Activated CD8-positive, alpha-beta memory T cell treated with anti-CD3 and anti-CD28 coated beads for 24 hours (primary cell): ENCODE measurements around the gene EDEM1.

ENCODE experiments used
- DNase-seq: peaks from one replicate; pipeline ENCODE4 v3.0.0-alpha.2; 2020

Gene EDEM1

DNA sequence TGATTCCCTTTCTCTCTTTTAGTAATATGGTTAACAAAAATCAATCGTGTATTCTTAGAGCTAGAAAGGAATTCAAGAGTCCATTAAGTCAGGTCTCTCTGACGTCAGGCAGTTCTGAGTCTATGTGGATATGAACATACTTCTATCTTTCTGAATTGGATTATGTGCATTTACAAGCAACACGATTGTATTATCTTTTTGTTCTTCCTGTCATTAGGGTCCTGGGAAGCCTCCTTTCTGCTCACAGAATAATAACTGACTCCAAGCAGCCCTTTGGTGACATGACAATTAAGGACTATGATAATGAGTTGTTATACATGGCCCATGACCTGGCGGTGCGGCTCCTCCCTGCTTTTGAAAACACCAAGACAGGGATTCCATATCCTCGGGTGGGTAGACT is 14.0 kb downstream of the EDEM1 start:
- no peak for DNase-seq

GRCh38 chr3:5202222-5202621 is 14.7 kb downstream of the EDEM1 start:
- DNase-seq = no peak

GRCh38 chr3:5205165-5205941 is 17.8 kb downstream of the EDEM1 start:
- DNase-seq = no peak

GRCh38 chr3:5210926-5211325 is 23.4 kb downstream of the EDEM1 start:
- DNase-seq = no peak

DNA sequence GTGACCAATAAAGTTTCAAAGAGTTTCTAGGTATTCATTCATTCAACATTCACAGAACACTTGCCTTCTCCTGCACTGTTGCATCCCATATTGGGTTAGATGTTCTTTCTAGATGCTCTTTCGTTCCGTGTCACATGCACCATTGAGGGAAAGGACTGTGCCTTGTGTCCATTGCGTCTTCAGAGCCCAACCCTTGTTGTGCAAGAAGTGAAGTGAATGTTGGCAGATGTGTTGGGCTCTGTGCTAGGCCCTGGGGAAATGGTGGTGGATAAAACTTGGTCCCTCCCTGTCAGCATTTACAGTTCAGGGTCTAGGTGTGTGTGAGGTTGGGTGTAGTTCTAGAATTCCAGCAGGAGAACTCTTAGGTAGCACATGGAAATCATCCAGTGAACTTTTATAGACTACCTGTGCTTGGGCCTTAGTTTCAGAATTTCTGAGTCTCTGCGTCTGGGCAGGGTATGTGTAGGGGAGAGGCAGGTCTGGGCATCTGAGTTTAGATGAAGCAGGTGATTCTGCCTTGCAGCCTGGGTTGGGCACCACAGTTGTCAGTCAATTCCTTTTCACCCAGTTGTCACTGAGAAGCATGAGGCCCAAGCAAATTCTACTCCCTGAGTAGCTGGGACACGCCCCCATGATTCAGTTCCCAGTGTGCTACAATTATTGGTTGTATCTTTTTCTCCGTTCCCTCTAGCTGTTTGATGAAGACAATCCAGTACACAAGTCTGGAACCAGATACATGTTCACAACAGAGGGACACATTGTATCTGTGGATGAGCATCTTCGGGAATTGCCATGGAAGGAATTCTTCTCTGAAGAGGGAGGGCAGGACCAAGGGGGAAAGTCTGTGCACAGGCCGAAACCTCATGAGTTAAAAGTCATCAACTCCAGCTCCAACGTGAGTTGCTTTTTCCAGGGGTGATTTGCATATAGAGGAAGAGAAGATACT is 25.4 kb downstream of the EDEM1 start:
- DNase-seq = no peak

GRCh38 chr3:5213574-5213966 is 26.1 kb downstream of the EDEM1 start:
- DNase-seq = no peak

- DNase-seq = no peak
Observed at GRCh38 chr3:5214352-5214751, 26.8 kb downstream of the EDEM1 start.

GRCh38 chr3:5217824-5218595 is 30.5 kb downstream of the EDEM1 start:
- DNase-seq = no peak

DNA sequence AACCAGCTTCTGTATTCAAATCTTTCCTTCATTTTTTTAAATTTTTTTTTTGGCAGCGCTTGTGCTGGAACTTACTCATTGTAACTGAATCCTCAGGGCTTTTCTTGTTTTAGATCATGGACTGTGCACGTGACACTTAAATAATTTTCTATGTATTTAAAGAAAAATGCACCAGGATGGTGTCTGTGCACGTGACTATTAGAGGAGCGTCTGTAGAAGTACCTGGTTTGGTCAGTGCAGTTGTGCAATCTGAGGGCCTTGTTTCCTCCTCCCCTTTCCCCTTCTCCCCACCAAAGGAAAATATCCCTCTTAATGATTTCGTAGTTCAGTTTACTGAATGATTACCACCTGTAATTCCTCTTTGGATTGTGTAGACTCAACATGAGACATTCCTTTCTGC is 31.3 kb downstream of the EDEM1 start:
- no peak for DNase-seq

DNA sequence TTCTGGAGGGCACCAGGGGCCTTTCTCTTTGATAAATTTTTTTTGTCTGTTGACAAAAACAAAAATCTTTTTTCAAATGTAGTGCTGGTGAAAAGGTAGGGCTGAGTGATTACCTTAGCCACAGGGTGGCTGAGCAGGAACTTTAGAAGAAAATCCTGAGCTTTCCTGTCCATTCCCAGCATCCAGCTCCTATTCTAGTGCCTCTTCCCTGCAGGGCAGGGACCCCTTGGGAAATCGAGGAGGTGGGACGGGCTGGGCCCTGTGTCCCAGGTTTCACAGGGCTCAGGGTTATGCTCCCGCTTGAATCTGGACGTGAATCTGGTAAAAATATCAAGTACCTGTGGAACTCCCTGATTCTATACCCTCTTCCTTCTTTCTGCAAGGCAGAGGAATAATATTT is 31.7 kb downstream of the EDEM1 start:
- DNase-seq = no peak

GRCh38 chr3:5220193-5220592 is 32.7 kb downstream of the EDEM1 start:
- DNase-seq = no peak

DNA sequence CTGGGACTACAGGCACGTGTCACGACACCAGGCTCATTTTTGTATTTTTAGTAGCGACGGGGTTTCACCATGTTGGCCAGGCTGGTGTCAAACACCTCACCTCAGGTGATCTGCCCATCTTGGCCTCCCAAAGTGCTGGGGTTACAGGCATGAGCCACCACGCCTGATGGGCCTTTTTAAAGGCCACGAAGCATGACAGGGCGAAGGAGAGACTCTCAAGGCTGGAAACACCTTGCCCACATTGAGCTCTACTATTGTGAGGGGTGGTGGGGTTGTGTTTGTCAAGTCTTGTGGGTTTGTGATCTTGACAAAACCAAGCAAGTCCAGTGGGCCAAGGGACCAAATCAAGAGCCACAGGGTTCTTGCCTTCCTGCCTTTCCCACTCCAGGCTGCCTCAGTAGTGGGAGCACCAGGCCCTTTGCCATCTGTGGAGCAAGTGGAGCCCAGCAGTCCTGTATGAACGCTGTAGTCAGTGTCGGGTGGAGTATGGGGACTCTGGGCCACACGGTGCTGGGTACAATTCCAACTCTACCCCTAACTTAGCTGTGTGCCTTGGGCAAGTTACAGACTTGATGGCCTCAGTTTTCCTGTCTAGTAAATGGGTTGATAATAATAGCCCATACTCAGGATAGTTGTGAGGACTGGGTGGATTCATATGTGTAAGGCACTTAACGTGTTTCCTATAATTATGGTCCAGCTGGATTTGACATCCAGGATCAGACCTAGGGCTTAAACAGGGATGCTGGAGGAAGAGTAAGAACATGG is 33.3 kb downstream of the EDEM1 start:
- no peak for DNase-seq

GRCh38 chr3:5221701-5222100 is 34.2 kb downstream of the EDEM1 start:
- no peak for DNase-seq

DNA sequence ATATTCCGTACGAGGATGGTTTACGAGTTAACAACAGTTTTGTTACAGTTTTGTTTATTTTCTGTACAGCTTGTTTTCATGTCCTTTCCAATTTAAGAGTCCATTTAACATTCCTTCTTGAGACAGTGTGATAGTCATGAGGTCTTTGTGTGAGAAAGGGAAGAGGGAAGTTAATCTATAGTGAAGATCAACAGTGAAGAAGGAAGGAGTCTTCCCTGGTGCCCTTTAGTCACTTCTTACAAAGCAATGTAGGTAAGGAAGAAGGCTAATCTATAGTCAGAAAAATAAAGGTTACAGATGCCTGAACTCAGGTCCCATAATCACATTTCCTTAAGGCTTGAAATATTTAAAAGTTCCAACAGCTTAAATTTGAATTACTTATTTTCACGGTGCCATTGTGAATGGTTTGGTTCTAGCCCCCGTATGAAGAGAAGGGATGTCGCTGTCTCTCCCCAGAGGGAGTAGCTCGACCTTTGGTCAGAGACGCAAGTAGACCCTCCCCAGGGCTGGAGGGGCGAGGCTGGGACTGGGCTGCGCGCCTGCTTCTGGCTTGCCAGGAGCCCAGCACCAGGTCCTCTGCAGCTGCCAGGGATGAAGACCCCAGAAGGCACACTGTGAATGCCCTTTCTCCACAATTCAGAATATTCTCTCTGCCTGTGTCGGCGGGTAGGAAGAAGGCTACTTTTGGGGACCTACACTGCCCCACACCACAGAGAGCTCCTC is 34.9 kb downstream of the EDEM1 start:
- no peak for DNase-seq

DNA sequence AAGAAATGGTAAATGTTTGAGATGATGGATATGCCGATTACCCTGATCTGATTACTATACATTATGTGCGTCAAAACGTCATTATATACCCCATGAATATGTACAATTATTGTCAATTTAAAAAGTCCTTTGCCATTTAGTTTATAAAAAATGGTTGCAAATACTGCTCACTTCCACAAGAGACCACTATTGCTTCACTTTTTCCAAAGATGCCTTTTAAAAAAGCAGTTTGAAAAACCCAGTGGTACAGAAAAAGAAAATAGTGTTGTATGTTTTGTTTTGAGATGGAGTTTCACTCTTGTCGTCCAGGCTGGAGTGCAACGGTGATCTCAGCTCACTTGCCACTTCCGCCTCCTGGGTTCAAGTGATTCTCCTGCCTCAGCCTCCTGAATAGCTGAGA is 39.3 kb downstream of the EDEM1 start:
- no peak for DNase-seq

GRCh38 chr3:5227812-5228211 is 40.3 kb downstream of the EDEM1 start:
- no peak for DNase-seq

DNA sequence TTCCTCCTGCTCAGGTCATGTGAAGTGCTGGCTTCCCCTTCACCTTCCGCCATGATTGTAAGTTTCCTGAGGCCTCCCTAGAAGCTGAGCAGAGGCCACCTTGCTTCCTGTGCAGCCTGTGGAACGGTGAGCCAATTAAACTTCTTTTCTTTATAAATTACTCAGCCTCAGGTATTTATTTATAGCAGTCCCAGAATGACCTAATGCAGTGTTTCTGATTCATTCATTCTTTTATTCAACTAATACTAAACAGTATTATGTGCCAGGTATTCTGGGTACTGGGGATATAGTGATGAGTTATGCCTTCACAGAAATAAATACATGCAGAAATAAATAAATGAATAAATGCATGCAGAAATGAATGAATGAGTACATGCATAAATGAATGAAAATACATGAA is 41.9 kb downstream of the EDEM1 start:
- no peak for DNase-seq

GRCh38 chr3:5231074-5231473 is 43.6 kb downstream of the EDEM1 start:
- DNase-seq = no peak

DNA sequence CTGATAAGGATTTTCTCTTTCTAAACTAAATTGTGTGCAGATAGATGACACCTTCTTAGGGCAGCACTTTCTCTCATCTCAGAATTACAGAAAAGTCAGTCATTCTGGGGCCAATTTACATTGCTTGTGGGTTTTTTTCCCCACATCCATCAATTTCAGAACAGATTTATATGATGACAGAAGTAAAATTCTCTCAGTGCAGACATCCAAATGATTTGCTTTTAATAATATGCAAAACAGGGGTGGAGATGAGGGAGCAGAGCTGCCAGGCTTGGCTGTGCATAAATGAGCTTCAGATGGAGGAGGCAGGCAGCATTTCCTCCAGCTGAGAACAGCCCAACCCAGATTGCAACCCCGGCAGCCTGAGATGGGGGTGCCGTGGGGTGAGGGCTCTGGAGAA is 44.0 kb downstream of the EDEM1 start:
- no peak for DNase-seq

- no peak for DNase-seq
Observed at GRCh38 chr3:5232570-5232969, 45.1 kb downstream of the EDEM1 start.

DNA sequence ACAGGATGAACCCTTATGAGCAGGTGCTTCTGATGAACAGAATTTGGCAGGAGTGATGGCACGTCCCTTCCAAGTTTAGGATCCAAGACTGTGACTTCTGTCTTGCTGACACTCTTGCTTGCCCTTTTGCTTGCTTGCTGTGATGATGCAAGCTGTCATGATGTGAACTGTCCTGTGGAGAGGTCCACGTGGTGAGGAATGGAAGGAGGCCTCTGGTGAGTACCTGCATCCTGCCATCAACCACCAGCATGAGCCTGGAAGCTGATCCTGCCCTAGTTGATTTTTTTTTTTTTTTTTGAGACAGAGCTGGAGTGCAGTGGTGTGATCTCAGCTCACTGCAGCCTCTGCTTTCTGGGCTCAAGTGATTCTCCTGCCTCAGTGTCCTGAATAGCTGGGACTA is 45.5 kb downstream of the EDEM1 start:
- DNase-seq = no peak

GRCh38 chr3:5235655-5236054 is 48.1 kb downstream of the EDEM1 start:
- no peak for DNase-seq
